COLO829 (cell line): Measurements from ENCODE around the gene GSG1.
"Not testable (repeated sequence)": the region's sequence is repeated elsewhere in the genome, so short reads cannot be mapped to it uniquely, and the experiment has no call there.

ENCODE experiments used
- DNase-seq: peaks from one replicate; pipeline ENCODE4 v3.0.0; 2012; ENCODE audit warnings: low spot score

GSG1 gene

DNA sequence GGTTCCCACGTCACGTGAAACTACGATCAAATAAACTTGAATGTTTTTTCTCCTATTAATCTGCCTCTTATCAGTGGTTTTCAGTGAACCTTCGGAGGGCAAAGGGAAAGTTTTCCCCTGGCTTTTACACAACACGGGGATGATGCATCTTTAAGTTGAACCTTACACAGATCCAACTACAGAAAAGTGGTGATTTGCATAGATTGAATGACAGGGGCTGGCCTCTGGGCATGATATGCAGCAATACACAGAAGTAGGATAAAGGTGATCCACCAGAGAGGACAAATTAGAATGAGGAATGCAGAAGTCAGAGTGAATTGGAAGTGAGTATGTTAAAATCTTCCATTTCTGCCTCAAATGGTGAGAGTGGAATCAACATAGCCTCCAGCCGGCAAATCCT is 11.6 kb downstream of the GSG1 start:
- DNase-seq: no peak

DNA sequence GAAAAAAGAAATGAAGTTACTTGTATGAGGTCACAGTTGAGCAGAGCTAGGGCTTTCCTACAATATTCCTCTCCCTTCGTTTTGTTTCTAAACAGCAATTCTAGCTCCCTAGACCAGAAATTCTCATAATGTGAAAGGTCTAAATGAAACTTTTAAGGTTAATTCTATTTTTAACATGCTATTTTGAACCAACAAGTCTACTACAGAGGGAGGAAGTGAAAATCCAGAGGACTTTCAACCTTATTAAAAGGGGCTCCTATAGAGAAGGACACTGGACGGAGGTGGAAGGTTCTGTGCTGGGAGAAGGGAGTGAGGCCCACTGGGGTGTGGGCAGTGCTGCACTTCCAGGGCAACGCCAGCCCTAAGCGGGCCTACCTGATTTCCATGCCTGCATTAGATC is 13.4 kb downstream of the GSG1 start:
- DNase-seq: no peak

DNA sequence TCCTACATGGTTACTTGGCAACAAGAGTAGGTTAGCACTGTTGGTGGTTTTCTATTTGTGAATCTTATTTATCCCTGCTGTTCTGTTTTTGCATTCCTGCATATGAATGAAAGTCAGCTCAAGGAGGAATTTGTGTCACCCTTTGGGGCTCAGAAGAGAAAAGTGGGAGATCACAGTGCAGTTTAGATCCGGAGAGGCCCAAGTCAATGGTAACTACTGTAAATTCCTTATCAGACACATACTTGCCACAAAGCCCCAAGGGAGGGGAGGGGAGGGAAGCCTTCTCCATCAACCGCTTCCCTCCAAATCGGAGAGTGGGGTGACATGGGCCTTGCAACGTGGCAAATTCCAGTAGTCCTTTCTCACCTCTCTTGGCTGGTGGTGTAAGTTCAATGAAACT is 15.0 kb downstream of the GSG1 start:
- no peak for DNase-seq

DNA sequence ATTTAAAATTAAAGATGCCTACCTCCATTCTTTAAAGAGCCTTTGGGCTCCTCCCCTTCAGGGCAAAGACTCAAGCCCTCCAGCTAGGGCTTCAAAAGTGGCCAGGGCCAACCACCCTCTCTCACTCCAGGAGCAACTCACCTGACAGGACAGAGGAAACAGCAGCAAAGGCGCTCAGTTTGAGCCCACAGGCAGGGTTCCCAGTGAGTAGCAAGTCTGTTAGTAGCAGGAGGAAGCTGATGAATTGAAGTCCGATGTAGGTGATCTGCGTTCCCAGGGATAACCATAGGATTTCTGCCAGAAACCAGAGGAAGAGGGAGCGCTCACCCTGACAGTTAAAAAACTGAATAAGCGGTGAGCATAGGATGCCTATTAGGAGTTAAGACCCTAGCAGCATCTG is 15.7 kb downstream of the GSG1 start:
- no peak for DNase-seq

DNA sequence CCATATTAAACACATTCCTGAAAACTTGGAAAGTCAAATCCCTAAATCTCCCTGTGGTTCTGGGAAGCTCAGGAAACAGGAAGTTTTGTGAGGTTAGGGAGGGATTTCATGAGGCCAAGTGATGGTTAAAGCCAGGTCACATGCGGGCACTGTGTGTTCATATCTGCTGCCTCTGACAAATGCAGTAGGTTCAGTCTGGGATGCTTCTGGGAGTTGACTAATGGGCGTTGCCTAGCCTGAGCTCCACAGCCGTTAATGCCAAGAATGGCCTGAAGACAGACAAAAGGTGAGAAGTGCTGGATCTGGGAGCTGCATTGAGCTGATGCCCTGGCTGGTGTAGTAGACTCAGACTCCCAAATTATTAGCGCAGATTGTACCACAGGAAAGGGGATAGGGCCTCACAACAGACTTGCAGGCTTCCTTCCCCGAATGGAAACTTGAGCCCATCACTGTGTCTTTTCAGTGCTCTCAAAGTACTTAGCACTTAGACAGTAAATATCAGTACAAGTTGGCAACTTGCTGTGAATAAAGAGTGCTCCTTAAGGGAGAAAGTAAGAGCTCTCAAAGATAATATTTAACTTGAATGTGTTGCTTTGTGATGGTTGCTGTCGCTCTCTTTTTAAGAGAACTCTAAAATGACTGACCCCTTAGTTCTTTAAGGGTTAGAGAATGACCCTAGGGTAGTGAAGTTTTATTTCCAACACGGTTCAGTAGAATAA is 17.3 kb downstream of the GSG1 start:
- DNase-seq: no peak

DNA sequence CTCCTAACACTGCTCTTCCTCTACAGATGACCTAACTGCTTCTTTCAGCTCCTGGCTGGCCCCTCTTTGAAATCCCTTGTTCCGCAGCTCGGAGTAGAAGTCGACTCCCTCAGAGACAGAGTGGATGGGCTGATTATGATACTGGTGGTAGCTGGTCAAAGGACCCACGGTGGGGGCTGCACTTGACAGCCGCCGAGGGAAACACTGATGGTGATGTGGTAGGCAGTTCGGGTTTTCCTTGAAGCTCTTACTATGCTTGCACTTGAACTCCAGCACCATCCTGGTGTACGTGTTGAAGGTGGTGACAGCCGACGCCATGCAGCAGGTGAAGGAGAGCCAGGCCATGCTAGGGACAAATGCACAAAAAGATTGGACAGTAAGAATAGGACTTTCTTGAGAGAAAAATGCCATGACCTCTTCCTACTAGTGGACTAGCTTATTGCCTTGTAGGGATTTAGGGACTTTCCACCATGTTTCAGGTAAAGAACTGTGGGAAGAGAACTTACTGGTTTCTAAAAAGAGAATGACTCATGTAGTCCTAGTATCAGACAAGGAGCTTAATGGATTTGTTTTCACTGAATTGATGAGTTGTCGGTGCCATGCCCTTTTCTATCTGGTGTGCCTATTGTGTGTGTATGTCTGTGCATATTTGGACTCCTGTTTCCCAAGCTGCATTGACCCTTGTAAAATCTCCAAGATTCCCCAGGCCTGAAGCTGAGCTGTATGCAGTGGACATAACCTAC is 18.4 kb downstream of the GSG1 start:
- no peak for DNase-seq

DNA sequence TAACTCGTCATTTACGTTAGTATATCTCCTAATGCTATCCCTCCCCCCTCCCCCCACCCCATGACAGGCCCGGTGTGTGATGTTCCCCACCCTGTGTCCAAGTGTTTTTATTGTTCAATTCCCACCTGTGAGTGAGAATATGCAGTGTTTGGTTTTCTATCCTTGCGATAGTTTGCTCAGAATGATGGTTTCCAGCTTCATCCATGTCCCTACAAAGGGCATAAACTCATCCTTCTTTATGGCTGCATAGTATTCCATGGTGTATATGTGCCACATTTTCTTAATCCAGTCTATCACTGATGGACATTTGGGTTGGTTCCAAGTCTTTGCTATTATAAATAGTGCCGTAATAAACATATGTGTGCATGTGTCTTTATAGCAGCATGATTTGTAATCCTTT is 19.8 kb downstream of the GSG1 start:
- DNase-seq: not testable (repeated sequence)

DNA sequence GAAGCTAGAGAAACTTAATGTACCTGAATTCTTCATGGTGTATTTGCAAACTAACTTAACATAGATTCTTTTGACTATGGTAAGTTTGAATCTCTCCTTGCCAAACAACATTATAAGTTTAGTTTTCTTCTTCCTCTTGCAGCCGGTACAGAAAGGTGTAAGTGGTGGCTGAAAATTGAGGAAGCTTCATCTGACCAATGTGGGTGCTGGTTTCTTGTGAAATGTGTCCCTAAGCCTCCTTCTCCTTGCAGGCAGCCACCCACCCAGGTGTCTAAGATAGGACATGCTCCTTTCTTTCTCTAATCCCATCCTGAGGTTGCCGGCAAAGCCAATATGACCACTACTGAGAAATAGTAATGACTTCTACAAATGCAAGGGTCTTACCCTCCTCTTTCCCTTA is 20.6 kb downstream of the GSG1 start:
- DNase-seq: no peak

DNA sequence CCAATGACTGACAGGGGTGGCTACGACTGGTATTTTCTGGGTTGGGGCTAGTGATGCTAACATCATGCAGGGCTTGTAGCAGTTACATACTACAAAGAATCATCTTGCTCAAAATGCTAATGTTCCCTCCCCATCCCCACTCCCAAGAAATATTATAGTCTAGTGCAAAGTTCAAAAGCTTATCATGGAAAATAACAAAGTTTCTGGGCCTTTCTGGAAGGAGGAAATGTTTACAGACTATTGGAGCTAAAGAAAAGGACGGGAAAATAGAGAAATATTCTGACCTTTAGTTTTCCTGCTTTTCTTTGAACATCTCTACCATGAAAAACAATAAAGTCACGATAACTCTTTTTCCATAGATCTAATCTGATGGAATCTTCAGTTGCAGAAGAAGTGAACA is 23.2 kb downstream of the GSG1 start:
- DNase-seq: no peak

DNA sequence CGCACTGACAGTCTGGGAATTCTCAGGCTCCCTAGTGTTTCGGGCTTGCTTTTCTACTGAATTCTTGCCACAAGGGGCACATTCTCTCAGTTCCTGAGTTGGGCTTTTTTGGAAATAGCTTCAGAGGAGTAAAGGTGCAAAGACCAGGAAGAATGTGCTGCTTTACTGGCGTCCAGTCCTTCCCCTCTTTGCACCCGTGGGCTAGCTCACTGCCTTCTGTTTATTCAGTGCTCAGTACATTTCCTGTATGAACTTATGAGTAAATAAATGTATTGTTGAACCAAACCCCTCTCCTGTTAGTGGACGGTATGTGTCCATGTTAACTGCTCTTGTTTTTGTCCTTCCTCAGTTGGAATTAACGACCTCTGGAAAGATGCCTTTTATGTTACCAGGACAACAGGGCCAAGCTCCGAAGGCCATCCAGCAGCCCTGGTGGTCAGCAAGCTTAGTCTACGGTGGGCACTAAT is 24.0 kb downstream of the GSG1 start:
- DNase-seq: no peak

DNA sequence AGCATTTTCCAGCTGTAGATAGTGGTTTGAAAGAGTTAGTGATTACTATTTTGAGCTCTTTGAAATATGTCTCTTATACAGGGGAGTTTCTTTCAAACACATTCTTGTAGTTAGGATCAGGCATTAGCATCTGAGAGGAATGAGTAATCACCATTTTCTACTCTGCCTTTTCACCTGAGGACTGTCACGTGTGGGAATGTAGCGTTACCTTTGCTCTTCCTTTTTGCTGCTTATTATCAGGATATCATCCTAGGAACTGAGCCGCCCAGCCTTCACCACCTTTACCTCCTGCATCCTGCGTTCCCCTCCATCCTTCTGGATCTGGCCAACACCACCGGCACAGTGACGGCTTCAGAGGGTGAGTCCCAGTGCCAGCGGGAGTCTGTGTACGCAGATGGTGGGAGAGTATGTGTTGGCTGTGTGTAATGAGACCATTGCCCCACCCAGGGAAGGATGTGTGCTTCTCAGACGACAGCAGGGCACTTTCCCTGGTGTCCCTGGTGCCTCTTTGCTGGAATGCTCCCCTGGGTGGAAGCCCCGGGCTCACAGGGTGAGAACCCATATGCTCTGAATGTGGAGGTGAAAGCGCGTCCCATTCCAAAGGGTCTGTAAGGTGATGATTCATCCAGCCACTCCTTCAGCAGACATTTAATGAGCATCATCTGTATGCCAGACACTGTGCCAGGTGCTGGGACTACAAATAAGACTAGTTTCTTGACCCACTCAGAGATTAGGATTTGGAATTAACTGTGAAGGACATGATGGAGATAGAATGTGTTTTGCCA is 27.5 kb downstream of the GSG1 start:
- no peak for DNase-seq

DNA sequence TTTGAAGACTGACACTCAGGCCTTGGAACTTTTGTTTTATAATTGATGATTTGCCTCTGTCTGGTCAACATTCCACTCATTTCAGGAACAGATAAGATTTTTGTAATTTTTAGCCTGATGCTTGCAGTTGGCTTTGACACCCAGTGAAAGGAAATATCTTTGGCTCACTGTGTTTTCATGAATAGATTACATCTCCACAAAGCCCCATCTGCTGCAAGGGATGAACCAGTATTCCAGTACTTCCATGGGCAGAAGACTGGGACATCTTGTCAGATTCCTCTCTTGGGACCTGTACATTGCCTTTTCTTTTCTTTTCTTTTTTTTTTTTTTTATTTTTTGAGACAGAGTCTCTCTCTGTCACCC is 28.4 kb downstream of the GSG1 start:
- no peak for DNase-seq

DNA sequence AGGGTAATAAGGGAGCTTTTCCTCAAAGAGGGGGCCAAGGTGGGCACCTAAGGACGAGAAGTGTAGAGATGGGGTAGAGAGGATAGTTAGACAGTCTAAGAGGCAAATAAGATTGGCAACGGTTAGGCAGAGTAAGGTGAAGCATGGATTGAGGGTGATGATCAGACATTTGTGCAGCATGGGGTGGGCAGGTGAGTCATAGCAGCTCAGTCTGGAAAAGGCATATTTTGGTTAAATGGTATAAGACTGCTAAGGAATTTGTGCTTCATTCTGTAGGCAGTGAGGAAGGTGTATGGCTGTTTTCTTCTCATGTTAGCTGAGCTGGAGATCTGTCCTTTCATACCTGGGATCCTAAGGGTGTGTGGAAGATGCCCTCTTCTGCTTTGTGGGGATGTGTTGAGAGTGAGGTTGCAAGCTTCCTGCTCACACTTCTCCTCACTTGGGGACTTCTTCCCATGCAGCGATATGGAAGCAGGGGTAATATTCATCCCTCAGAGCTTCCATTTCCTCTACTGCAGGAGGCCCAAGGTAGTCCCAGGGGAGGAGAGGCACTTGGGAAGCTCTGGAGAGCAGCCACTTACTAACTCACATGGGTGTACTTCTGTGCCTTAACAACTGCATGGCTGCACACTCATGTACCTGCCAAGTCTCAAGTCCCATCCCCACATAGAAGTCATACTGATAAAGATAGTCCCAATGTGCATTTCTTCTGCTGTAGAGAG is 28.9 kb downstream of the GSG1 start:
- no peak for DNase-seq

DNA sequence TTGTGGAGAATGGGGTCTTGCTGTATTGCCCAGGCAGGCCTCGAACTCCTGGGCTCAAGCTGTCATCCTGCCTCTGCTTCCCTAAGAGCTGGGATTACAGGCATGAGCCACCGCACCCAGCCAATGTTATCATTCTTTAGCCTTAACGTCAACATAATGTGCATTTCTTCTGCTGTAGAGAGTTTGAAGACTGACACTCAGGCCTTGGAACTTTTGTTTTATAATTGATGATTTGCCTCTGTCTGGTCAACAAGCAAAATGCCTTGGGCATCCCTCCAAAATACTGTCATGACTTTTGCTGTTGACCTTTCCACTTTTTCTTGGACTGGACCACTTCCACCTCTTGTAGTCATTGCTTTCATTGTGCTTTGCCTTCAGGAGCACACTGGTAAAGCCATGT is 30.3 kb downstream of the GSG1 start:
- DNase-seq: no peak

DNA sequence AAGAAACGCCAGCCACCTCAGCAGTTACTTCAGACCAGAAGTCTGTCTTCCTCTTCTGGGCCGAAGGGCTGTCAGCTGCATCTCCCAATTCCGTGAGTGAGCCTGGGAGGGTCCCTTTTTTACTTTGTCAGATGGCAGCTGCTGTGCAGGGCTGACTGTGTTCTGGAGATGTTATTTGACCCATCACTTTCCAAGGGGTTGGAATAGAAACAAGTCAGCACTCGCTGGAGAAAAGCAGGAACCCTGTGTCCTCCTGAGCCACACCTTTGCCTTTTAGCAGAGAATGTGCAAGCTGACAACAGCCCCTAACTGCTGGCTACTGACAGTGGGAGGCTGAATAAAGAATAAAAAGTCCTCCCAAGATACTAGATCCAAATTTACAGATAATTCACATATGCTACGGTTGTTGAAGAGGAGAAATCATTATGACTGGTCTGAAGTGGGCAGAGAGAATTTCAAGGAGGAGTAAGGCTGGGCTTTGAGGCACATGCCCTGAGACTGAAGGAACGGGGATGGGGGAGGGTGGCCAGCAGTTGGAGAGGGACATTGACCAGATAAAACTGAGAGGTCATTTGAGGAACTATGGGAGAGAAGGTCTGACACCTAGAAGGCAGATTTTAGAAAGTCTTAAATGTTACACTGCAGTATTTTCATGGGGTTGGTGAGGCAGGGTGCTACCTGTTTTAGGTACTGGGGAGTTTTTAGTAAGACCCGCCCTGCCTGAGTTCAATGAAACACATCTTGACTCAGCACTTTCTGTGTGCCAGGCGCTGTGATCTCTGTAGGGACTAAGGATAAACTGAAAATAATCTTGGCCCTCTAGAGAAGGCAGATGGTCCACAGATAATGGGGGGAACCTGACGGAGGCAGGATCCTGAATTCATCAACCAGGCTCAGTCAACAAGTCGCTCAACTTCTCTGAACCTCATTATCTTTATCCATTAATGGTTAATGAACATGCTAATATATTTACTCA is 31.9 kb downstream of the GSG1 start:
- no peak for DNase-seq

DNA sequence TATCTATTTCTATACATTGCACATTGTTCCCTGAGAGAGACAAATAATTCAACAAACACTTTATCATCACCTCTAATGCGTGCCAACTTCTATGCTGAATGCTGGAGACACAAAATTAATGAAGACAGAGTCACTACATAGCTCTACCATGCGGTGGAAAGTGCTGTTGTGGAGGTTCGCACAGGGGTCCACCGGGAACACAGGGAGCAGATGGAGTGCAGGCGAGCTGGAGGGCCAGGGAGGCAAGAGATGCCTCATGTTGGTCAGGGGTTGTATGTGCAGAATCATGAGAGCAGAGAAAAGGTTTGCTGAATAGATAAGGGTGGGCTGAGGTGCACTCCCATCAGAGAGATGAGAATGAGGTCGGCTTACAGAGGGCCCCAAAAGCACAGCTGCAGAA is 34.1 kb downstream of the GSG1 start:
- DNase-seq: no peak

DNA sequence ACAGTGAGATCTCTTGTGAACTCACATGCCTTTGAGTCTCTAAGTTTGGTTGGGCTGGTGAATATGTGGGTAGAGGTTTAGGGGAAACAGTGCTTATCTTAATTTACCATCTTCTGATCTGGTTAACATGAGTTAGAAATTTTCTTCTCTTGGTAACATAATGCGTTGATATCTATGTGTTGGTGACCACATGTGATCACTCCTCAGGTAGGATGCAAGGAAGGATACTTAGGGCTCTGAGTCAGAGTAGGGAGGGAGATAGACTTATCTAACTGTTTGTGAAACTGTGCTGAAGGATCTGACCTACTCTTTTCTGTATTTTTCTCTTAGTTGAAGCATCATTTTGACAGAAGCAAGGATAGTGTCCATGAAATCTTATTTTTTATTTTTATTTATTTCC is 36.1 kb downstream of the GSG1 start:
- no peak for DNase-seq

DNA sequence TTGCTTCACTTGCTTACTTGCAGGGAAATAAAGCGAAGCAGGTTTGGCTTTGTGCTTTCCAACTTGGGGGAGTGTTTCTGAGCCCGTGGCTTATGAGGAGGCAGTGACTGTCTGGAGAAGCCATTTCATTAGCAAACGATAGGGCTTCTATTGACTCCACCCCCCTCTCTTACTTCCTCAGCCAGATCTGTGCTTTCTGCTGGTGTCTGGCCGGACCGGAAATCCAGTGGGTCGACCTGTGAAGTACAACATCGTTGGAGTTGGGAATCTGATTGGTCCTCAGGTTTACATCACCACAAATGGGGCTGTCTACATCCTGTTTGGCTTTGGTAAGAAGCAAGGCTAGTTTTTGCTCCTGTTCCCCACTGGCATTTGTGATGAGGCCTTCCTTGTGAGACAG is 37.0 kb downstream of the GSG1 start:
- no peak for DNase-seq

DNA sequence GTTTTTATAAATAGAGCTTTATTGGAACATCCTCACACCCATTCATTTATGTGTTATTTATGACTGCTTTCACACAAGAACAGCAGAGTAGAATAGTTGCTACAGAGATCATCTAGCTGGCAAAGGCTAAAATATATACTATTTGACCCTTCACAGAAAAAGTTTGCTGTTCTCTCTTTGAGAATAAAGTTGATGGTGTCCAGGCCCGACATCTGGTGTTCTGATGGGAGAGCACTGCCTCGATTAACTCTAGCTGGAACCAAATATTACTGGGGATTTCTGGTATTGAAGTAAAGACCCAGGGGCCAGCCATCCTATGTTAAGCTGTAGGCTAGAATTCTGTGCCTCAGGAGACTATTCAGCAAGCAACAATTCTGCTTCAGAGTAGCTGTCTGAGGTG is 37.5 kb downstream of the GSG1 start:
- no peak for DNase-seq

DNA sequence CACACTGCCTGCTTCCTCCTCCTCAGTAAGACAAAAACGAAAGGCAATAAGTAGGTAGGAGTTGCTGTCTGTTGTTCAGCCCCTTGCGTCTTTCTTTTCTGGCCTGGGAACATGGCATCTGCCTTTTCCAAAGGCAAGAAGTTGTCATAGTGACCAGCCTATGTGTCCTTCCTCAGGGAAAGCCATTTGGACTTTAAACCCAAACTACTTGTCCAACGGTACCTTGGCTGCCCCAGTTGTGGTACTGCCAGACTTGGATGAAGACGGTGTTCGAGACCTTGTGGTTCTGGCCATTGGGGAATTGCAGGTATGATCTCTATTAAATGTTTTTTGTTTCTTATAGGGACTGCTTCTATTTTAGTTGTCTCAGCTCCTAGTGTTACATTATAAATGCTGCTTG is 40.8 kb downstream of the GSG1 start:
- DNase-seq: no peak

DNA sequence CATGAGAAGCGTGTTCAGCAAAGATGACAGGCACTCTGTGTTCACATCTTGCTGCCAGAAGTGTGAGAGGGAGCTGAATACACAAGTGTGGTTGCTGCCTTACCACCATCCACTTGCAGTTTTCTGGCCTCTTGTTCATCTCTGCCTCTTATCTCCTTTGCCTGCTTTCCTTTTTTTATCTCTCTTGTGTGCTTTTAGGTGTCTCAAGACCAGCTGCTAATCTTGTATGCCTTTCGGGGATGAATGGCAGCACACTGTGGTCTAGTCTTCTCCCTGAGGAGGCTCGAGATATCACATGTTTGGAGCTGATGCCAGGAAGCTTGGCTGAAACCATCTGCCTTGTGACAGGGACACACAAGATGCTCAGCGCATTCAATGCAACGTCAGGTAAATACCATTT is 42.1 kb downstream of the GSG1 start:
- DNase-seq: no peak
